HL-60 (cell line): ENCODE measurements around the gene CNTNAP2.

ENCODE experiments used
- DNase-seq, 2 experiments: peaks; one replicate each; pipeline ENCODE4 v3.0.0-alpha.2; 2010 to 2020; ENCODE audit warnings: low read depth in 1 of 2, low spot score in 1 of 2
- H3K27ac ChIP-seq: fragments of 250-450 bp; sonication (Bioruptor Pico); replicated peaks from 2 replicates; pipeline ENCODE4 v1.5.1; 2020; ENCODE audit warnings: mild to moderate bottlenecking, moderate library complexity
- H3K27me3 ChIP-seq: fragments of 250-450 bp; sonication (Bioruptor Pico); 2 replicates; pipeline ENCODE4 v1.5.1; 2021; ENCODE audit warnings: mild to moderate bottlenecking, moderate library complexity; ENCODE audit not compliant: insufficient read depth, poor library complexity, severe bottlenecking
- H3K4me3 ChIP-seq: replicated peaks from 2 replicates; pipeline ENCODE4 v1.5.1; 2011; ENCODE audit warnings: mild to moderate bottlenecking, control low read depth, low read length; ENCODE audit not compliant: insufficient read depth
- CTCF ChIP-seq: IDR thresholded peaks from one replicate; pipeline ENCODE4 v1.5.1; 2011; ENCODE audit warnings: low read length, control low read depth, inconsistent platforms; ENCODE audit not compliant: insufficient read depth
- GABPA ChIP-seq: IDR thresholded peaks from 2 replicates; pipeline ENCODE4 v1.6.1; 2012; ENCODE audit warnings: low read depth
- POLR2AphosphoS5 ChIP-seq: IDR thresholded peaks from 2 replicates; pipeline ENCODE4 v1.6.1; 2012; ENCODE audit warnings: low read depth
- REST ChIP-seq: IDR thresholded peaks from 2 replicates; pipeline ENCODE4 v1.6.1; 2012; ENCODE audit warnings: low read depth; ENCODE audit not compliant: insufficient replicate concordance
- SPI1 ChIP-seq: IDR thresholded peaks from 2 replicates; pipeline ENCODE4 v1.6.1; 2012; ENCODE audit warnings: low read depth, mild to moderate bottlenecking, borderline replicate concordance

The CNTNAP2 gene

DNA sequence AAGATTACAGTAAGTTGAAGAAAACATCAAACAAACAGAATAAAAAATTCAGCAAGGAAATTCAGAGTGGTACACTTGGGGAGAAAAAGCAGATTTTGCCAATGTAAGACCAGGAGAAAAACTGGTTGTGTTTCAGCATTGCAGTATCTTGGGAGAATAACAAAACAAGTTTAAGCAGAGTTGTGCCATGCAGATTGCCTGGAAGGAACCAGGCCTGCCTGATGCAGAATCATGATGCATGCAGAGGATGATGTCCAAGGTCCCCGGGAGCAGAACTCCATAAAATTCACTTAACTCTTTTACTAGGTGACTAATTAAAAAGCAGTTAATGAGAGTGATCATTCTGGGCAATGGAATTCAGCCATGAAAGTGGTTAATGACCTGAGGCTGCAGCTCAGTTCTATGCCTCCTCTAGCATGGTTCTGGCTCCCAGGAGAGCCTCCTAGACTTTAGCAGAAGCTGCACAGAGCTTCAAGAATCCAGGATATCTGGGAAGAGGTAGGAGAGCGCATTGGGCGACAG lies 2094.3 kb downstream of the CNTNAP2 start:
- DNase-seq, result no peak
- no peak overlapping the region for H3K27ac ChIP-seq
- H3K4me3 ChIP-seq, result no peak overlapping the region
- no peak for TF ChIP-seq CTCF
- TF ChIP-seq POLR2AphosphoS5, result no peak
- TF ChIP-seq GABPA, result no peak
- no peaks in the 10 kb centered on the region for H3K27me3 ChIP-seq

- no peak overlapping the region for H3K4me3 ChIP-seq
- no peak for DNase-seq
- no peak for TF ChIP-seq REST
- no peak for TF ChIP-seq SPI1
- no peak for TF ChIP-seq GABPA
- no peak for TF ChIP-seq CTCF
- TF ChIP-seq POLR2AphosphoS5, result no peak
- H3K27me3 ChIP-seq, result no peaks in the 10 kb centered on the region
- H3K27ac ChIP-seq, result no peak overlapping the region
Measured at GRCh38 chr7:148211740-148212151, 2095.1 kb downstream of the CNTNAP2 start.

DNA sequence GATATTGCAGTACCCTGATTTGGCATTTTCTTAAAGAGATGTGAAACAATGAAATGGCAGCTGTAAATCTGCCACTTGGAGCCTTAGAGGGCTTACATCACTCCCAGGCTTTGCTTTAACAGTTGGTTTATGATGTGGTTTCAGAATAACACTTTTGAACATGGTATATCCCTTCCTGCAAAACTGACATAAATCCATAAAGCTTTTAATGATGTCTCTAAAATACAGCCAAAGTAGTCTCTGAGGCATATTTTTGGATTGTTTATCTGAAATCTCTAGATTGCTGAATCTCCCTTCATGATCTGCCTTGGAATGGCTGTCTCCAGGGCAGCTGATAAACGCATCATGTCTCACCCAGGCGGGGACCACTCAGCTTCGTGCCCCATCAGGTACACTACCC lies 2096.1 kb downstream of the CNTNAP2 start:
- Histone ChIP-seq H3K27ac (no peak overlapping the region), H3K27me3 (no peaks in the 10 kb centered on the region), H3K4me3 (no peak overlapping the region)
- no peak for TF ChIP-seq POLR2AphosphoS5
- TF ChIP-seq SPI1, result no peak
- TF ChIP-seq GABPA, result no peak
- TF ChIP-seq REST, result no peak
- no peak for TF ChIP-seq CTCF
- DNase-seq, result no peak

DNA sequence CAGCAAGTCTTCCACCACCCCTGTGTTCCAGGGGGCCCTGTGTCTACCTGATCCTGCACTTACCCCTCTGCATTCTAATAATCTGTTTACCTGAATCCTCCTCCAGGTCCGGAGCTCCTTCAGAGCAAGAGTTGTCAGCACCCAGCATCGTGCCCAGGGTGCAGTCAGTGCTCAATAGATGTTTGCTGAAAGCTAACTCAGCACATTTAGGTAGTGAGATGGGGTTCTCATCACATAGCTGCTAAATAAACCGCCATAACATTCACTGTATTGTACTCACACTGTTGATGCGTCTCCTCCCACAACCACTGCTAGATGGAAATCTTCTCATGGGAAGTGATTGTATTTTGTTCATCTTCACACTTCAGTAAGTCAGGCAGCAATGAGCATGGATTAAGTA lies 2097.5 kb downstream of the CNTNAP2 start:
- Histone ChIP-seq H3K4me3 (no peak overlapping the region), H3K27ac (no peak overlapping the region), H3K27me3 (no peaks in the 10 kb centered on the region)
- no peak for DNase-seq
- TF ChIP-seq POLR2AphosphoS5 (no peak), CTCF (no peak), SPI1 (no peak), GABPA (no peak), REST (no peak)
